ENCODE results near the gene SUCO. TPM values are rescaled to one million over a fixed set of nuclear protein-coding genes. Genes with fewer than 3 reads are reported as not detected.

SUCO gene
- total RNA-seq, 2 donors from 2014 or later: 39.5 to 84.9 TPM

- H3K36me3 ChIP-seq: no peaks in the 10 kb centered on the region
- H3K4me3 ChIP-seq: no peak overlapping the region
- no peaks in the 10 kb centered on the region for H3K4me1 ChIP-seq (replicated peaks)
- intact Hi-C loops (cut with DNase I): no loop called here
- TF ChIP-seq CTCF (IDR thresholded peaks at IDR 0.05): no peak
- no peak for DNase-seq (ENCODE audit: low spot score)
- no peak overlapping the region for H3K27ac ChIP-seq
- no peaks in the 10 kb centered on the region for H3K9me3 ChIP-seq
- no peaks in the 10 kb centered on the region for H3K27me3 ChIP-seq (replicated peaks; ENCODE audit: insufficient read depth)
- 87% methylated on average over 3 of the region's 3 CpGs for WGBS
These were observed 46.0 kb upstream of the SUCO start for GRCh38 chr1:172486805-172487454.

GRCh38 chr1:172487550-172487949, 45.4 kb upstream of the SUCO start:
- H3K36me3 ChIP-seq: no peaks in the 10 kb centered on the region
- H3K27me3 ChIP-seq (replicated peaks; ENCODE audit: insufficient read depth): no peaks in the 10 kb centered on the region
- H3K27ac ChIP-seq: no peak overlapping the region
- no peak for DNase-seq (ENCODE audit: low spot score)
- H3K9me3 ChIP-seq: no peaks in the 10 kb centered on the region
- H3K4me3 ChIP-seq: no peak overlapping the region
- TF ChIP-seq POLR2AphosphoS5 (IDR thresholded peaks at IDR 0.05): no peak
- no peak for TF ChIP-seq POLR2A (IDR thresholded peaks at IDR 0.05)
- TF ChIP-seq CTCF (IDR thresholded peaks at IDR 0.05): no peak
- intact Hi-C loops (cut with DNase I): no loop called here
- WGBS: 95% methylated on average over 4 of the region's 4 CpGs
- no peaks in the 10 kb centered on the region for H3K4me1 ChIP-seq (replicated peaks)

DNA sequence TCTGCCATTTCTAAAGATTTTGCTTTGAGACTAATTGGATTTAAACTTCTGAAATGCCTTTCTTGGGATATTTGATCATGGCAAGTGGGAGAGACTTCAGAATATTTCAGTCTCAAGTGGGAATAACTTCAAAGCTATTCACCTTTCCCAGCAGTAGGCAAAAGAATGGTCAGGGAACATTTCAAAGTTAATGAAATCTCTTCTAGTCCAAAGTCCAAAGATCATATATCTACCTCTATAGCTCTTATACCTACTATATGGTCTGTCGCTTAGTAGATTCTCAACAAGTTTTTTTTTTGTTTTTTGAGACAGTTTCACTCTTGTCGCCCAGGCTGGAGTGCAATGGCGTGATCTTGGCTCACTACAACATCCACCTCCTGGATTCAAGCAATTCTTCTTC, 44.6 kb upstream of the SUCO start:
- intact Hi-C loops (cut with DNase I): no loop called here

DNA sequence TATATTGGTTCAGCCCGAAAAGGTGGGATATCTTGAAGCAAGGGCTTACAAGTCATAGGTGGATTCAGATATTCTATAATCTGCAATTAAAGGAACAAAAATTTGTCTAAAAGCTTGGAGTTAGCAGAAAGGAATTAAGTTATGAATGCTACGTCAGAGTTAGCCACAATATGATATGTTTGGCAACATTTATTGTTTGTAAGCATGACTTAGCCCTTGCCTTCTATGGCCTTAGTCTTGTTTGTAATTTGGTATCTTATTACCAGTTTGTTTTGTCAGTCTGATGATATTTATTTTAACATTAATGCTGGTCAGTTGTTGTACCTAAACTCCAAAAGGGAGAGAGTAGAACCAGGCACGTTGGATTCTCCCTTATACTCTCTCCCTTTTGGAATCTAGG, 43.1 kb upstream of the SUCO start:
- WGBS: 81% methylated on average over 3 of the region's 3 CpGs
- TF ChIP-seq POLR2AphosphoS5 (IDR thresholded peaks at IDR 0.05) (no peak), CTCF (IDR thresholded peaks at IDR 0.05) (no peak), POLR2A (IDR thresholded peaks at IDR 0.05) (no peak)
- no peak for DNase-seq (ENCODE audit: low spot score)

More for the DNA sequence above, 44.6 kb upstream of the SUCO start:
- no peak for DNase-seq (ENCODE audit: low spot score)
- Histone ChIP-seq H3K27me3 (replicated peaks; ENCODE audit: insufficient read depth) (no peaks in the 10 kb centered on the region), H3K27ac (no peak overlapping the region), H3K36me3 (no peaks in the 10 kb centered on the region), H3K4me3 (no peak overlapping the region), H3K4me1 (replicated peaks) (no peaks in the 10 kb centered on the region), H3K9me3 (no peaks in the 10 kb centered on the region)
- WGBS: 98% methylated on average over 3 of the region's 3 CpGs
- TF ChIP-seq POLR2A (IDR thresholded peaks at IDR 0.05): no peak
- no peak for TF ChIP-seq POLR2AphosphoS5 (IDR thresholded peaks at IDR 0.05)
- TF ChIP-seq CTCF (IDR thresholded peaks at IDR 0.05): no peak

GRCh38 chr1:172492421-172492820, 40.5 kb upstream of the SUCO start:
- H3K4me3 ChIP-seq: no peak overlapping the region
- no peak for TF ChIP-seq CTCF (IDR thresholded peaks at IDR 0.05)
- no peak for TF ChIP-seq POLR2AphosphoS5 (IDR thresholded peaks at IDR 0.05)
- no peak for TF ChIP-seq POLR2A (IDR thresholded peaks at IDR 0.05)
- no peaks in the 10 kb centered on the region for H3K4me1 ChIP-seq (replicated peaks)
- no peak for DNase-seq (ENCODE audit: low spot score)
- no peaks in the 10 kb centered on the region for H3K36me3 ChIP-seq
- H3K9me3 ChIP-seq: no peaks in the 10 kb centered on the region
- 50% methylated on average over 1 of the region's 1 CpG for WGBS
- H3K27ac ChIP-seq: no peak overlapping the region
- intact Hi-C loops (cut with DNase I): no loop called here
- H3K27me3 ChIP-seq (replicated peaks; ENCODE audit: insufficient read depth): no peaks in the 10 kb centered on the region

More for the DNA sequence above, 43.1 kb upstream of the SUCO start:
- Histone ChIP-seq H3K27me3 (replicated peaks; ENCODE audit: insufficient read depth) (no peaks in the 10 kb centered on the region), H3K4me1 (replicated peaks) (no peaks in the 10 kb centered on the region), H3K4me3 (no peak overlapping the region), H3K9me3 (no peaks in the 10 kb centered on the region), H3K27ac (no peak overlapping the region), H3K36me3 (no peaks in the 10 kb centered on the region)
- intact Hi-C loops (cut with DNase I): no loop called here
